ENCODE measurements around the gene ITGA4.

DNA sequence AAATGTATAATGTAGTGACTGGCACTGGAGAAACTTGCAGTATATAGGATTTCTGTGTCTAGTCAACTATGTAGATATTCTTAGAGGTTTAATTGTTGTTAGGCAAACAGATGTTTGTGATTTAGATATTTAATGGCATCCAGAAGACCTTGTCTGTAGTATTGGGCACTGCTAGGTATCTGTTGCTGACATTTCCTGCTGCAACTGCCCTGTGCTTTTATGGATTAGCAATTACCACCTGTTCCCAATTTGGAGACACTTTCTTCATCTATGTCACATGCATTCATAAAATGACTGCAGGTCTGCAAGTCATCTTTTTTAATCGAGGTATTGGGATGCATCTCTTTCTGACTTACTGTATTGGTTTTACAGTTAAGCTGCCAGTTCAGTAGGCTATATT is 71.3 kb downstream of the ITGA4 start:
- TF ChIP-seq TCF12 (IDR thresholded peaks at IDR 0.05; ENCODE audit: low read depth) (no peak), CREB1 (IDR thresholded peaks at IDR 0.05; ENCODE audit: low read depth) (no peak), YY1 (IDR thresholded peaks at IDR 0.05; ENCODE audit: low read depth) (no peak), REST (IDR thresholded peaks at IDR 0.05; ENCODE audit: low read depth) (no peak), EP300 (IDR thresholded peaks at IDR 0.05; ENCODE audit: borderline replicate concordance) (no peak), ZBTB7A (IDR thresholded peaks at IDR 0.05; ENCODE audit: low read depth) (no peak), FOXM1 (IDR thresholded peaks at IDR 0.05; ENCODE audit: borderline replicate concordance, low read depth) (no peak), TEAD4 (IDR thresholded peaks at IDR 0.05) (no peak), TAF1 (IDR thresholded peaks at IDR 0.05; ENCODE audit: low read depth) (no peak), CEBPB (IDR thresholded peaks at IDR 0.05) (no peak), NFIC (IDR thresholded peaks at IDR 0.05) (no peak)
- TF ChIP-seq, protein P1, sequence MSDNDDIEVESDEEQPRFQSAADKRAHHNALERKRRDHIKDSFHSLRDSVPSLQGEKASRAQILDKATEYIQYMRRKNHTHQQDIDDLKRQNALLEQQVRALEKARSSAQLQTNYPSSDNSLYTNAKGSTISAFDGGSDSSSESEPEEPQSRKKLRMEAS (IDR thresholded peaks at IDR 0.05), result no peak
- TF ChIP-seq, protein P2, sequence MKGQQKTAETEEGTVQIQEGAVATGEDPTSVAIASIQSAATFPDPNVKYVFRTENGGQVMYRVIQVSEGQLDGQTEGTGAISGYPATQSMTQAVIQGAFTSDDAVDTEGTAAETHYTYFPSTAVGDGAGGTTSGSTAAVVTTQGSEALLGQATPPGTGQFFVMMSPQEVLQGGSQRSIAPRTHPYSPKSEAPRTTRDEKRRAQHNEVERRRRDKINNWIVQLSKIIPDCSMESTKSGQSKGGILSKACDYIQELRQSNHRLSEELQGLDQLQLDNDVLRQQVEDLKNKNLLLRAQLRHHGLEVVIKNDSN (IDR thresholded peaks at IDR 0.05), result no peak
